IMR-90 (cell line): ENCODE results near the gene ARHGEF40. TPM values are rescaled to one million over a fixed set of nuclear protein-coding genes. Genes with fewer than 3 reads are reported as not detected.

Experiments
- ATAC-seq: fragments of 200-7000 bp; cut with Tn5 transposase; 2 replicates; pipeline ENCODE4 v1.9.1; 2020; ENCODE audit warnings: low read depth, mild to moderate bottlenecking, moderate library complexity
- BruUV-seq: library from RNA; stranded (reverse); fragments of 400-500 nt; replicated peaks from 2 replicates; lab custom pipeline; 2021; lab: Mats Ljungman, UMichigan
- CTCF ChIA-PET: fragments of 300-600 bp; formaldehyde crosslinking; extraction: SDS; loops from one replicate; lab custom pipeline; 2021; ENCODE audit warnings: antibody characterized with exemption; lab: Yijun Ruan, JAX
- POLR2A ChIA-PET: fragments of 300-600 bp; sonication (Branson Sonifier 250); formaldehyde crosslinking; loops from one replicate; lab custom pipeline; 2022; ENCODE audit warnings: antibody characterized with exemption; ENCODE audit not compliant: unreplicated experiment; lab: Charles Lee
- DNase-seq: peaks from one replicate; pipeline ENCODE4 v3.0.0; 2013
- H2AFZ ChIP-seq: replicated peaks from 2 replicates; pipeline ENCODE3; 2013; ENCODE audit warnings: low read length, mild to moderate bottlenecking; ENCODE audit not compliant: poor library complexity
- H2AK5ac ChIP-seq: 2 replicates; pipeline ENCODE4 v1.6.1; 2013; ENCODE audit warnings: low read depth, low read length, inconsistent platforms
- H2AK9ac ChIP-seq: replicated peaks from 2 replicates; pipeline ENCODE3; 2013; ENCODE audit warnings: mild to moderate bottlenecking, low read depth, low read length, moderate library complexity; ENCODE audit not compliant: poor library complexity
- H2BK120ac ChIP-seq: 2 replicates; pipeline ENCODE4 v1.6.1; 2013; ENCODE audit warnings: low read depth, low read length, inconsistent platforms
- H2BK15ac ChIP-seq: 3 replicates; pipeline ENCODE4 v1.6.1; 2013; ENCODE audit warnings: low read depth, low read length, inconsistent platforms
- H2BK20ac ChIP-seq: 2 replicates; pipeline ENCODE4 v1.6.1; 2013; ENCODE audit warnings: low read depth, mild to moderate bottlenecking, inconsistent platforms, low read length, moderate library complexity
- H2BK5ac ChIP-seq: 2 replicates; pipeline ENCODE4 v1.6.1; 2013; ENCODE audit warnings: mild to moderate bottlenecking, low read depth, low read length, inconsistent platforms; ENCODE audit not compliant: poor library complexity, severe bottlenecking
- H3K14ac ChIP-seq: replicated peaks from 2 replicates; pipeline ENCODE4 v1.6.1; 2013; ENCODE audit warnings: low read depth, low read length, inconsistent platforms
- H3K18ac ChIP-seq: 2 replicates; pipeline ENCODE4 v1.6.1; 2013; ENCODE audit warnings: low read depth, low read length, control low read depth
- H3K23ac ChIP-seq: 2 replicates; pipeline ENCODE4 v1.6.1; 2013; ENCODE audit warnings: low read depth, low read length, inconsistent platforms
- H3K27ac ChIP-seq: 2 replicates; pipeline ENCODE4 v1.5.1; 2013; ENCODE audit warnings: mild to moderate bottlenecking, control low read depth, low read length; ENCODE audit not compliant: insufficient read depth
- H3K27me3 ChIP-seq: 2 replicates; pipeline ENCODE4 v1.6.1; 2013; ENCODE audit warnings: low read length; ENCODE audit not compliant: control insufficient read depth, insufficient read depth
- H3K36me3 ChIP-seq: 2 replicates; pipeline ENCODE4 v1.6.1; 2013; ENCODE audit warnings: low read length, mixed read lengths; ENCODE audit not compliant: control insufficient read depth, insufficient read depth
- H3K4ac ChIP-seq: 2 replicates; pipeline ENCODE4 v1.6.1; 2013; ENCODE audit warnings: low read depth, low read length, inconsistent platforms
- H3K4me1 ChIP-seq: 2 replicates; pipeline ENCODE4 v1.6.1; 2013; ENCODE audit warnings: low read length, mixed read lengths; ENCODE audit not compliant: control insufficient read depth, insufficient read depth
- H3K4me2 ChIP-seq: 2 replicates; pipeline ENCODE4 v1.6.1; 2013; ENCODE audit warnings: low read depth, mild to moderate bottlenecking, control low read depth, low read length, moderate library complexity
- H3K4me3 ChIP-seq: 2 replicates; pipeline ENCODE4 v1.5.1; 2013; ENCODE audit warnings: low read depth, mild to moderate bottlenecking, control low read depth, low read length, moderate library complexity; ENCODE audit not compliant: insufficient read depth
- H3K56ac ChIP-seq: 2 replicates; pipeline ENCODE4 v1.6.1; 2013; ENCODE audit warnings: low read length, inconsistent platforms; ENCODE audit not compliant: insufficient read depth; ENCODE audit errors: extremely low read depth
- H3K79me1 ChIP-seq, 2 experiments: 2 replicates each; pipeline ENCODE4 v1.6.1; 2013; ENCODE audit warnings: low read length in 2 of 2, inconsistent platforms in 1 of 2, low read depth in 1 of 2
- H3K9ac ChIP-seq: 2 replicates; pipeline ENCODE4 v1.6.1; 2013; ENCODE audit warnings: low read depth, low read length, control low read depth
- H3K9me1 ChIP-seq: 2 replicates; pipeline ENCODE4 v1.6.1; 2013; ENCODE audit warnings: low read length, inconsistent platforms; ENCODE audit not compliant: insufficient read depth
- H3K9me3 ChIP-seq: 2 replicates; pipeline ENCODE4 v1.6.1; 2013; ENCODE audit warnings: low read length; ENCODE audit not compliant: control insufficient read depth, insufficient read depth
- H4K20me1 ChIP-seq: 2 replicates; pipeline ENCODE4 v1.6.1; 2013; ENCODE audit warnings: low read length, inconsistent platforms; ENCODE audit not compliant: insufficient read depth
- H4K5ac ChIP-seq: 2 replicates; pipeline ENCODE4 v1.6.1; 2013; ENCODE audit warnings: mild to moderate bottlenecking, low read depth, low read length, control low read depth
- H4K8ac ChIP-seq, 2 experiments: 2 replicates each; pipeline ENCODE4 v1.6.1; 2013; ENCODE audit warnings: low read depth in 2 of 2, low read length in 2 of 2, control low read depth in 1 of 2, inconsistent platforms in 1 of 2
- H4K91ac ChIP-seq: 2 replicates; pipeline ENCODE4 v1.6.1; 2013; ENCODE audit warnings: low read depth, low read length, inconsistent platforms; ENCODE audit not compliant: insufficient read depth
- BHLHE40 ChIP-seq: fragments of 150-350 bp; IDR thresholded peaks from 2 replicates; pipeline ENCODE4 v1.6.1; 2016; ENCODE audit warnings: mild to moderate bottlenecking, low read depth, low read length
- FOS ChIP-seq: fragments of 150-350 bp; IDR thresholded peaks from 2 replicates; pipeline ENCODE4 v1.6.1; 2016; ENCODE audit warnings: low read depth, low read length
- MAZ ChIP-seq: IDR thresholded peaks from 2 replicates; pipeline ENCODE4 v1.6.1; 2012; ENCODE audit warnings: low read depth, mild to moderate bottlenecking, low read length, improper control_type of control experiment, moderate library complexity, borderline replicate concordance
- SMC3 ChIP-seq: fragments of 150-350 bp; IDR thresholded peaks from 2 replicates; pipeline ENCODE4 v1.6.1; 2016; ENCODE audit warnings: low read depth, mild to moderate bottlenecking, antibody characterized with exemption, low read length, moderate library complexity
- WGBS, 2 experiments: methylation state at CpG; one replicate each; pipeline versions ENCODE4 v1.1.5 to v1.1.7; 2013; ENCODE audit warnings: missing lambda C conversion rate in 2 of 2; ENCODE audit not compliant: insufficient read length in 1 of 2; ENCODE audit errors: extremely low coverage in 2 of 2; 5-methylcytosine and 5-hydroxymethylcytosine counted together
- dilution Hi-C: fragments of 300-500 bp; cut with HindIII; formaldehyde crosslinking; loops from one replicate; pipeline ENCODE4 v1.14.3; 2018; ENCODE audit warnings: low sequenced_read_pairs; ENCODE audit not compliant: unreplicated experiment
- in situ Hi-C: fragments of 300-500 bp; cut with MboI; formaldehyde crosslinking; loops from 3 replicates; pipeline ENCODE4 v1.14.3; 2019; ENCODE audit warnings: low sequenced_read_pairs, inconsistent platforms, mixed read lengths
- intact Hi-C: fragments of 100-400 bp; cut with micrococcal nuclease; formaldehyde crosslinking; loops from 2 replicates; pipeline ENCODE4 v1.10.0; 2022
- polyA plus RNA-seq, 3 experiments: library from polyadenylated mRNA; depleted of rRNA; stranded (reverse); fragments of >200 nt; gene quantifications; 2 replicates each; pipeline ENCODE4 v1.2.3, GENCODE V29; 2012; ENCODE audit warnings: low replicate concordance in 1 of 3
- total RNA-seq: library from RNA; depleted of rRNA; stranded (reverse); fragments of >200 nt; gene quantifications from 2 replicates; pipeline ENCODE4 v1.2.3, GENCODE V29; 2012
- TF ChIP-seq, protein P1 (sequence below): fragments of 150-350 bp; IDR thresholded peaks from 2 replicates; pipeline ENCODE4 v1.6.1; 2017; ENCODE audit warnings: mild to moderate bottlenecking, antibody characterized with exemption, low read length, low read depth

ARHGEF40 gene
- total and polyA plus RNA-seq, 2 of the 4 experiments (the other 2 are of a cell fraction): 18.1 to 58.4 TPM

- Histone ChIP-seq H3K4ac (no peak within 1 kb of the TSS), H3K27ac (no peak within 1 kb of the TSS), H2AK5ac (no peak within 1 kb of the TSS), H2BK20ac (no peak within 1 kb of the TSS), H3K56ac (no peak within 1 kb of the TSS), H2BK5ac (no peak within 1 kb of the TSS), H3K79me1 (no peaks in the 10 kb centered on the region), H3K4me3 (no peak within 1 kb of the TSS), H4K20me1 (no peaks in the 10 kb centered on the region), H3K9me1 (no peaks in the 10 kb centered on the region), H2AK9ac (no peak within 1 kb of the TSS), H3K27me3 (peaks cover 26% of the 10 kb centered on the region), H2BK120ac (no peak within 1 kb of the TSS), H3K4me1 (peaks cover 2% of the 10 kb centered on the region; the same call in 1 of the 2 replicates), H2AFZ (no peak within 1 kb of the TSS), H3K9me3 (no peaks in the 10 kb centered on the region), H3K36me3 (no peaks in the 10 kb centered on the region), H3K4me2 (no peak within 1 kb of the TSS), H3K18ac (no peak within 1 kb of the TSS), H3K9ac (no peak within 1 kb of the TSS), H4K8ac (no peak within 1 kb of the TSS), H2BK15ac (no peak within 1 kb of the TSS), H3K14ac (no peak within 1 kb of the TSS), H4K5ac (no peak within 1 kb of the TSS), H4K91ac (no peak within 1 kb of the TSS), H3K23ac (no peak within 1 kb of the TSS)
- ATAC-seq: no peak
- in situ Hi-C loops: no loop called here
- DNase-seq: peak; percentile 54
- no TSS peak for BruUV-seq
- 93% methylated on average over 3 of the region's 11 CpGs; no CpG with 5 or more reads in 1 of the 2 experiments for WGBS, 2 experiments
- intact Hi-C loops: loop anchor here (2.0 kb wide), 1 partner anchor 71 kb away; no protein-coding TSS in a partner anchor
- TF ChIP-seq MAZ: no peak
- no peak for TF ChIP-seq SMC3
- TF ChIP-seq, protein P1, sequence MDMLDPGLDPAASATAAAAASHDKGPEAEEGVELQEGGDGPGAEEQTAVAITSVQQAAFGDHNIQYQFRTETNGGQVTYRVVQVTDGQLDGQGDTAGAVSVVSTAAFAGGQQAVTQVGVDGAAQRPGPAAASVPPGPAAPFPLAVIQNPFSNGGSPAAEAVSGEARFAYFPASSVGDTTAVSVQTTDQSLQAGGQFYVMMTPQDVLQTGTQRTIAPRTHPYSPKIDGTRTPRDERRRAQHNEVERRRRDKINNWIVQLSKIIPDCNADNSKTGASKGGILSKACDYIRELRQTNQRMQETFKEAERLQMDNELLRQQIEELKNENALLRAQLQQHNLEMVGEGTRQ: peak; percentile 52; the same call in 1 of the 2 replicates
- TF ChIP-seq BHLHE40: peak; percentile 17; the same call in 1 of the 2 replicates
- TF ChIP-seq FOS: 0 out of 2 replicates have a peak, but pooled peaks have one; percentile 11
- ChIA-PET CTCF (interaction anchor here (3.7 kb wide), 1 partner anchor 27 kb away, joined by 37 read pairs; no protein-coding TSS in a partner anchor), POLR2A (no interaction called here)
- dilution Hi-C loops: no loop called here
These were observed 28.2 kb upstream of the ARHGEF40 start, which contains the start of gene RNASE7 for GRCh38 chr14:21041676-21042433. Gene RNASE7, plus strand, starts transcription at chr14:21042362. Its CDS starts 631 bp downstream, at chr14:21042993.
